IMR-90 (cell line): ENCODE results near the gene KCNIP1. TPM values are rescaled to one million over a fixed set of nuclear protein-coding genes. Genes with fewer than 3 reads are reported as not detected.

Experiments used
- ATAC-seq: fragments of 200-7000 bp; cut with Tn5 transposase; 2 replicates; pipeline ENCODE4 v1.9.1; 2020; ENCODE audit warnings: low read depth, mild to moderate bottlenecking, moderate library complexity
- BruUV-seq: library from RNA; stranded (reverse); fragments of 400-500 nt; replicated peaks from 2 replicates; lab custom pipeline; 2021; lab: Mats Ljungman, UMichigan
- CTCF ChIA-PET: fragments of 300-600 bp; formaldehyde crosslinking; extraction: SDS; loops from one replicate; lab custom pipeline; 2021; ENCODE audit warnings: antibody characterized with exemption; lab: Yijun Ruan, JAX
- POLR2A ChIA-PET: fragments of 300-600 bp; sonication (Branson Sonifier 250); formaldehyde crosslinking; loops from one replicate; lab custom pipeline; 2022; ENCODE audit warnings: antibody characterized with exemption; ENCODE audit not compliant: unreplicated experiment; lab: Charles Lee
- DNase-seq: peaks from one replicate; pipeline ENCODE4 v3.0.0; 2013
- H2AFZ ChIP-seq: replicated peaks from 2 replicates; pipeline ENCODE3; 2013; ENCODE audit warnings: low read length, mild to moderate bottlenecking; ENCODE audit not compliant: poor library complexity
- H2AK5ac ChIP-seq: 2 replicates; pipeline ENCODE4 v1.6.1; 2013; ENCODE audit warnings: low read depth, low read length, inconsistent platforms
- H2AK9ac ChIP-seq: replicated peaks from 2 replicates; pipeline ENCODE3; 2013; ENCODE audit warnings: mild to moderate bottlenecking, low read depth, low read length, moderate library complexity; ENCODE audit not compliant: poor library complexity
- H2BK120ac ChIP-seq: 2 replicates; pipeline ENCODE4 v1.6.1; 2013; ENCODE audit warnings: low read depth, low read length, inconsistent platforms
- H2BK15ac ChIP-seq: 3 replicates; pipeline ENCODE4 v1.6.1; 2013; ENCODE audit warnings: low read depth, low read length, inconsistent platforms
- H2BK20ac ChIP-seq: 2 replicates; pipeline ENCODE4 v1.6.1; 2013; ENCODE audit warnings: low read depth, mild to moderate bottlenecking, inconsistent platforms, low read length, moderate library complexity
- H2BK5ac ChIP-seq: 2 replicates; pipeline ENCODE4 v1.6.1; 2013; ENCODE audit warnings: mild to moderate bottlenecking, low read depth, low read length, inconsistent platforms; ENCODE audit not compliant: poor library complexity, severe bottlenecking
- H3K14ac ChIP-seq: replicated peaks from 2 replicates; pipeline ENCODE4 v1.6.1; 2013; ENCODE audit warnings: low read depth, low read length, inconsistent platforms
- H3K18ac ChIP-seq: 2 replicates; pipeline ENCODE4 v1.6.1; 2013; ENCODE audit warnings: low read depth, low read length, control low read depth
- H3K23ac ChIP-seq: 2 replicates; pipeline ENCODE4 v1.6.1; 2013; ENCODE audit warnings: low read depth, low read length, inconsistent platforms
- H3K27ac ChIP-seq: 2 replicates; pipeline ENCODE4 v1.5.1; 2013; ENCODE audit warnings: mild to moderate bottlenecking, control low read depth, low read length; ENCODE audit not compliant: insufficient read depth
- H3K27me3 ChIP-seq: 2 replicates; pipeline ENCODE4 v1.6.1; 2013; ENCODE audit warnings: low read length; ENCODE audit not compliant: control insufficient read depth, insufficient read depth
- H3K36me3 ChIP-seq: 2 replicates; pipeline ENCODE4 v1.6.1; 2013; ENCODE audit warnings: low read length, mixed read lengths; ENCODE audit not compliant: control insufficient read depth, insufficient read depth
- H3K4ac ChIP-seq: 2 replicates; pipeline ENCODE4 v1.6.1; 2013; ENCODE audit warnings: low read depth, low read length, inconsistent platforms
- H3K4me1 ChIP-seq: 2 replicates; pipeline ENCODE4 v1.6.1; 2013; ENCODE audit warnings: low read length, mixed read lengths; ENCODE audit not compliant: control insufficient read depth, insufficient read depth
- H3K4me2 ChIP-seq: 2 replicates; pipeline ENCODE4 v1.6.1; 2013; ENCODE audit warnings: low read depth, mild to moderate bottlenecking, control low read depth, low read length, moderate library complexity
- H3K4me3 ChIP-seq: 2 replicates; pipeline ENCODE4 v1.5.1; 2013; ENCODE audit warnings: low read depth, mild to moderate bottlenecking, control low read depth, low read length, moderate library complexity; ENCODE audit not compliant: insufficient read depth
- H3K56ac ChIP-seq: 2 replicates; pipeline ENCODE4 v1.6.1; 2013; ENCODE audit warnings: low read length, inconsistent platforms; ENCODE audit not compliant: insufficient read depth; ENCODE audit errors: extremely low read depth
- H3K79me1 ChIP-seq, 2 experiments: 2 replicates each; pipeline ENCODE4 v1.6.1; 2013; ENCODE audit warnings: low read length in 2 of 2, inconsistent platforms in 1 of 2, low read depth in 1 of 2
- H3K9ac ChIP-seq: 2 replicates; pipeline ENCODE4 v1.6.1; 2013; ENCODE audit warnings: low read depth, low read length, control low read depth
- H3K9me1 ChIP-seq: 2 replicates; pipeline ENCODE4 v1.6.1; 2013; ENCODE audit warnings: low read length, inconsistent platforms; ENCODE audit not compliant: insufficient read depth
- H3K9me3 ChIP-seq: 2 replicates; pipeline ENCODE4 v1.6.1; 2013; ENCODE audit warnings: low read length; ENCODE audit not compliant: control insufficient read depth, insufficient read depth
- H4K20me1 ChIP-seq: 2 replicates; pipeline ENCODE4 v1.6.1; 2013; ENCODE audit warnings: low read length, inconsistent platforms; ENCODE audit not compliant: insufficient read depth
- H4K5ac ChIP-seq: 2 replicates; pipeline ENCODE4 v1.6.1; 2013; ENCODE audit warnings: mild to moderate bottlenecking, low read depth, low read length, control low read depth
- H4K8ac ChIP-seq, 2 experiments: 2 replicates each; pipeline ENCODE4 v1.6.1; 2013; ENCODE audit warnings: low read depth in 2 of 2, low read length in 2 of 2, control low read depth in 1 of 2, inconsistent platforms in 1 of 2
- H4K91ac ChIP-seq: 2 replicates; pipeline ENCODE4 v1.6.1; 2013; ENCODE audit warnings: low read depth, low read length, inconsistent platforms; ENCODE audit not compliant: insufficient read depth
- BHLHE40 ChIP-seq: fragments of 150-350 bp; IDR thresholded peaks from 2 replicates; pipeline ENCODE4 v1.6.1; 2016; ENCODE audit warnings: mild to moderate bottlenecking, low read depth, low read length
- CEBPB ChIP-seq: IDR thresholded peaks from 2 replicates; pipeline ENCODE4 v1.6.1; 2012; ENCODE audit warnings: low read depth, low read length, improper control_type of control experiment
- MAFK ChIP-seq: IDR thresholded peaks from 2 replicates; pipeline ENCODE4 v1.6.1; 2012; ENCODE audit warnings: low read depth, low read length, improper control_type of control experiment
- MAZ ChIP-seq: IDR thresholded peaks from 2 replicates; pipeline ENCODE4 v1.6.1; 2012; ENCODE audit warnings: low read depth, mild to moderate bottlenecking, low read length, improper control_type of control experiment, moderate library complexity, borderline replicate concordance
- MXI1 ChIP-seq: IDR thresholded peaks from 2 replicates; pipeline ENCODE4 v1.6.1; 2012; ENCODE audit warnings: low read depth, mild to moderate bottlenecking, low read length, moderate library complexity, borderline replicate concordance
- POLR2A ChIP-seq: IDR thresholded peaks from 2 replicates; pipeline ENCODE4 v1.6.1; 2012; ENCODE audit warnings: mild to moderate bottlenecking, low read depth, low read length
- RAD21 ChIP-seq: IDR thresholded peaks from 2 replicates; pipeline ENCODE4 v1.6.1; 2012; ENCODE audit warnings: low read length, improper control_type of control experiment
- RCOR1 ChIP-seq: IDR thresholded peaks from 2 replicates; pipeline ENCODE4 v1.6.1; 2012; ENCODE audit warnings: mild to moderate bottlenecking, low read length, improper control_type of control experiment; ENCODE audit not compliant: insufficient replicate concordance
- SMC3 ChIP-seq: fragments of 150-350 bp; IDR thresholded peaks from 2 replicates; pipeline ENCODE4 v1.6.1; 2016; ENCODE audit warnings: low read depth, mild to moderate bottlenecking, antibody characterized with exemption, low read length, moderate library complexity
- WGBS, 2 experiments: methylation state at CpG; one replicate each; pipeline versions ENCODE4 v1.1.5 to v1.1.7; 2013; ENCODE audit warnings: missing lambda C conversion rate in 2 of 2; ENCODE audit not compliant: insufficient read length in 1 of 2; ENCODE audit errors: extremely low coverage in 2 of 2; 5-methylcytosine and 5-hydroxymethylcytosine counted together
- dilution Hi-C: fragments of 300-500 bp; cut with HindIII; formaldehyde crosslinking; loops from one replicate; pipeline ENCODE4 v1.14.3; 2018; ENCODE audit warnings: low sequenced_read_pairs; ENCODE audit not compliant: unreplicated experiment
- in situ Hi-C: fragments of 300-500 bp; cut with MboI; formaldehyde crosslinking; loops from 3 replicates; pipeline ENCODE4 v1.14.3; 2019; ENCODE audit warnings: low sequenced_read_pairs, inconsistent platforms, mixed read lengths
- intact Hi-C: fragments of 100-400 bp; cut with micrococcal nuclease; formaldehyde crosslinking; loops from 2 replicates; pipeline ENCODE4 v1.10.0; 2022
- polyA plus RNA-seq, 3 experiments: library from polyadenylated mRNA; depleted of rRNA; stranded (reverse); fragments of >200 nt; gene quantifications; 2 replicates each; pipeline ENCODE4 v1.2.3, GENCODE V29; 2012; ENCODE audit warnings: low replicate concordance in 1 of 3
- total RNA-seq: library from RNA; depleted of rRNA; stranded (reverse); fragments of >200 nt; gene quantifications from 2 replicates; pipeline ENCODE4 v1.2.3, GENCODE V29; 2012
- TF ChIP-seq, protein P1 (sequence below): fragments of 150-350 bp; IDR thresholded peaks from 2 replicates; pipeline ENCODE4 v1.6.1; 2017; ENCODE audit warnings: mild to moderate bottlenecking, antibody characterized with exemption, low read length, low read depth

The KCNIP1 gene
- total and polyA plus RNA-seq, 2 of the 4 experiments (the other 2 are of a cell fraction) = not detected

GRCh38 chr5:170477906-170478305 is 25.9 kb upstream of the KCNIP1 start:
- Histone ChIP-seq H2BK15ac (no peak overlapping the region), H3K9me3 (no peaks in the 10 kb centered on the region), H4K20me1 (no peaks in the 10 kb centered on the region), H3K36me3 (no peaks in the 10 kb centered on the region), H3K9ac (no peak overlapping the region), H3K56ac (no peak overlapping the region), H3K4ac (no peak overlapping the region), H3K9me1 (no peaks in the 10 kb centered on the region), H3K18ac (no peak overlapping the region), H2BK5ac (no peak overlapping the region), H2AK9ac (no peak overlapping the region), H2AK5ac (no peak overlapping the region), H3K4me1 (no peaks in the 10 kb centered on the region), H3K79me1 (no peaks in the 10 kb centered on the region), H4K91ac (no peak overlapping the region), H2BK20ac (no peak overlapping the region), H2BK120ac (no peak overlapping the region), H2AFZ (no peak overlapping the region), H3K4me2 (no peak overlapping the region), H3K14ac (no peak overlapping the region), H4K8ac (no peak overlapping the region), H4K5ac (no peak overlapping the region), H3K23ac (no peak overlapping the region), H3K4me3 (no peak overlapping the region), H3K27ac (no peak overlapping the region), H3K27me3 (no peaks in the 10 kb centered on the region)
- in situ Hi-C loops = no loop called here
- ATAC-seq = no peak
- POLR2A ChIA-PET = no interaction called here
- intact Hi-C loops = no loop called here
- BruUV-seq = no TSS peak
- CTCF ChIA-PET = no interaction called here
- DNase-seq = no peak
- dilution Hi-C loops = no loop called here
- TF ChIP-seq MAFK (no peak), CEBPB (no peak), RCOR1 (no peak), MAZ (no peak), RAD21 (no peak), MXI1 (no peak), POLR2A (no peak), BHLHE40 (no peak), SMC3 (no peak)
- TF ChIP-seq, protein P1, sequence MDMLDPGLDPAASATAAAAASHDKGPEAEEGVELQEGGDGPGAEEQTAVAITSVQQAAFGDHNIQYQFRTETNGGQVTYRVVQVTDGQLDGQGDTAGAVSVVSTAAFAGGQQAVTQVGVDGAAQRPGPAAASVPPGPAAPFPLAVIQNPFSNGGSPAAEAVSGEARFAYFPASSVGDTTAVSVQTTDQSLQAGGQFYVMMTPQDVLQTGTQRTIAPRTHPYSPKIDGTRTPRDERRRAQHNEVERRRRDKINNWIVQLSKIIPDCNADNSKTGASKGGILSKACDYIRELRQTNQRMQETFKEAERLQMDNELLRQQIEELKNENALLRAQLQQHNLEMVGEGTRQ = no peak
- no CpG with 5 or more reads among the region's 1 CpG for WGBS, 2 experiments
